PC-3 (cell line): Measurements from ENCODE around the gene TSPAN9. TPM values are rescaled to one million over a fixed set of nuclear protein-coding genes. Genes with fewer than 3 reads are reported as not detected.

Experiments used
- ATAC-seq: fragments of 200-7000 bp; cut with Tn5 transposase; 2 replicates; pipeline ENCODE4 v1.9.1; 2020; ENCODE audit warnings: mild to moderate bottlenecking, moderate library complexity
- BruUV-seq: library from RNA; stranded (reverse); fragments of 400-500 nt; replicated peaks from 2 replicates; lab custom pipeline; 2021; lab: Mats Ljungman, UMichigan
- CTCF ChIA-PET: fragments of 300-600 bp; sonication (Branson Sonifier 250); formaldehyde crosslinking; loops from one replicate; lab custom pipeline; 2022; ENCODE audit warnings: antibody characterized with exemption; lab: Charles Lee
- POLR2A ChIA-PET: fragments of 300-600 bp; sonication (Branson Sonifier 250); formaldehyde crosslinking; loops from one replicate; lab custom pipeline; 2022; ENCODE audit warnings: antibody characterized with exemption; ENCODE audit not compliant: unreplicated experiment; lab: Charles Lee
- DNase-seq: peaks from one replicate; pipeline ENCODE4 v3.0.0-alpha.2; 2015
- H2AFZ ChIP-seq: fragments of 300-600 bp; sonication (generic); 2 replicates; pipeline ENCODE4 v1.6.0; 2016; ENCODE audit warnings: antibody characterized with exemption, low read length
- H3F3A ChIP-seq: fragments of 300-600 bp; sonication (generic); one replicate; pipeline ENCODE4 v1.6.0; 2017; ENCODE audit warnings: antibody characterized with exemption, low read length, control low read depth, mild to moderate bottlenecking; ENCODE audit not compliant: unreplicated experiment
- H3K27ac ChIP-seq: fragments of 300-600 bp; sonication (generic); 2 replicates; pipeline ENCODE4 v1.5.1; 2016; ENCODE audit warnings: mild to moderate bottlenecking, low read length
- H3K27me3 ChIP-seq: fragments of 300-600 bp; sonication (generic); 2 replicates; pipeline ENCODE4 v1.6.1; 2016; ENCODE audit warnings: low read length, mixed read lengths
- H3K36me3 ChIP-seq: fragments of 300-600 bp; sonication (generic); 2 replicates; pipeline ENCODE4 v1.6.1; 2016; ENCODE audit warnings: low read depth, mixed run types, low read length, mixed read lengths
- H3K4me1 ChIP-seq: fragments of 300-600 bp; sonication (generic); 2 replicates; pipeline ENCODE4 v1.5.1; 2016; ENCODE audit warnings: low read length; ENCODE audit not compliant: insufficient read depth
- H3K4me2 ChIP-seq: fragments of 300-600 bp; sonication (generic); 2 replicates; pipeline ENCODE4 v1.6.0; 2016; ENCODE audit warnings: low read length
- H3K4me3 ChIP-seq: fragments of 300-600 bp; sonication (generic); 2 replicates; pipeline ENCODE4 v1.5.1; 2016; ENCODE audit warnings: mild to moderate bottlenecking, low read length, mixed read lengths
- H3K79me2 ChIP-seq: fragments of 300-600 bp; sonication (generic); 2 replicates; pipeline ENCODE4 v1.6.1; 2017; ENCODE audit warnings: low read length, mixed read lengths
- H3K9ac ChIP-seq: fragments of 300-600 bp; sonication (generic); 2 replicates; pipeline ENCODE4 v1.6.0; 2016; ENCODE audit warnings: mild to moderate bottlenecking, low read length
- H3K9me2 ChIP-seq: fragments of 300-600 bp; sonication (generic); replicated peaks from 2 replicates; pipeline ENCODE4 v1.6.1; 2016; ENCODE audit warnings: mixed run types, low read length, mixed read lengths
- H3K9me3 ChIP-seq: fragments of 300-600 bp; sonication (generic); 2 replicates; pipeline ENCODE4 v1.6.1; 2016; ENCODE audit warnings: low read length, mixed read lengths
- H4K20me1 ChIP-seq: fragments of 300-600 bp; sonication (generic); 2 replicates; pipeline ENCODE4 v1.6.1; 2016; ENCODE audit warnings: low read length, mixed read lengths
- EZH2 ChIP-seq: fragments of 300-600 bp; sonication (generic); IDR thresholded peaks from one replicate; pipeline ENCODE4 v1.6.1; 2017; ENCODE audit warnings: antibody characterized with exemption, mild to moderate bottlenecking, low read length; ENCODE audit not compliant: unreplicated experiment
- EZH2phosphoT487 ChIP-seq: fragments of 300-600 bp; sonication (generic); IDR thresholded peaks from 2 replicates; pipeline ENCODE4 v1.6.1; 2018; ENCODE audit warnings: mild to moderate bottlenecking, antibody characterized with exemption, low read length, borderline replicate concordance
- intact Hi-C: fragments of 100-400 bp; cut with micrococcal nuclease; formaldehyde crosslinking; loops from 2 replicates; pipeline ENCODE4 v1.9.0; 2023
- total RNA-seq: library from RNA; depleted of rRNA; stranded (reverse); fragments of >200 nt; gene quantifications from 2 replicates; pipeline ENCODE4 v1.2.3, GENCODE V29; 2014
- TF ChIP-seq, protein P1 (sequence below): fragments of 300-600 bp; sonication (generic); conservative IDR thresholded peaks from 2 replicates; pipeline ENCODE4 v1.5.1; 2017; ENCODE audit warnings: antibody characterized with exemption, low read depth, mild to moderate bottlenecking, low read length

Gene TSPAN9
- total RNA-seq, 1 experiment from 2014 or later: 6.2 TPM

DNA sequence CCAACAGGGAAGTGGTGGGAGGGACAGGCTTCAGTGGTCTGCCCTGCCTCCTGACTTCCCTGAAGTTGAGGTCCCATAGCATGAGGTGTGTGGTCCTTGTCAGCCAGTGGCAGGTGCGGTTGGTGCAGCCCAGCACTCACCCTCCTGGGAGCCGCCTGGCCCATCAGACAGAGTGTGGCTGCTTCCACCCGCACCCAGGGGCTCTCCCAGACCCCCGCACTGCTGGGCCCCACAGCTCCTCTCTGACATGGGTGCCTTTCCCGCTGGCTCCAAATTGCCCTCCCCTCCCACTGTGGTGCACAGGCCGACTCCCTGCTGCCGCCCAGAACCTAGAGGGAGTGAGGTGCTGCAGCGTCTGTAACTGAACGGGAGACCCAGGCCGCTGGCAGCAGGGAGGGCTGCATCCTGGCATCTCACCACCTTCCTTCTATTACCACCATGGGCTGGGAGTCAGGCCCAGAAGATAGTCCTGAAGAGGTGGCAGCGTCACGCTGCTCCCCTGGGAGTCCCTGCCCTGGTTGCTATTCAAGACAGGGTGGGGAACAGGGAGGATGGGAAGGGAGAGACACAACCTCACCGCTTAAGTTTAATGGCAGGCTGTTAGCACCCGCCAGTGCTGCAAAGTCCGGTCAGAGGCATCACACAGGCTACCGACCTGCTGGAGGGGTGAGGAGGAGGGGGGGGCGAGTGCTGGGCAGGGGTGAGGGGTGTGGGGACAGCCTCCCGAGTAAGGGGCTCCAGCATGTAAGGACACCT, 233.3 kb downstream of the TSPAN9 start:
- DNase-seq: peak; percentile 24
- BruUV-seq: no TSS peak
- H3K4me1 ChIP-seq: peaks cover 52% of the 10 kb centered on the region
- H3K9ac ChIP-seq: peak overlapping the region; percentile 27; the same call in 1 of the 2 replicates
- no peaks in the 10 kb centered on the region for H3K79me2 ChIP-seq
- H3F3A ChIP-seq: no peaks in the 10 kb centered on the region
- intact Hi-C loops: no loop called here
- TF ChIP-seq EZH2phosphoT487: no peak
- TF ChIP-seq, protein P1, sequence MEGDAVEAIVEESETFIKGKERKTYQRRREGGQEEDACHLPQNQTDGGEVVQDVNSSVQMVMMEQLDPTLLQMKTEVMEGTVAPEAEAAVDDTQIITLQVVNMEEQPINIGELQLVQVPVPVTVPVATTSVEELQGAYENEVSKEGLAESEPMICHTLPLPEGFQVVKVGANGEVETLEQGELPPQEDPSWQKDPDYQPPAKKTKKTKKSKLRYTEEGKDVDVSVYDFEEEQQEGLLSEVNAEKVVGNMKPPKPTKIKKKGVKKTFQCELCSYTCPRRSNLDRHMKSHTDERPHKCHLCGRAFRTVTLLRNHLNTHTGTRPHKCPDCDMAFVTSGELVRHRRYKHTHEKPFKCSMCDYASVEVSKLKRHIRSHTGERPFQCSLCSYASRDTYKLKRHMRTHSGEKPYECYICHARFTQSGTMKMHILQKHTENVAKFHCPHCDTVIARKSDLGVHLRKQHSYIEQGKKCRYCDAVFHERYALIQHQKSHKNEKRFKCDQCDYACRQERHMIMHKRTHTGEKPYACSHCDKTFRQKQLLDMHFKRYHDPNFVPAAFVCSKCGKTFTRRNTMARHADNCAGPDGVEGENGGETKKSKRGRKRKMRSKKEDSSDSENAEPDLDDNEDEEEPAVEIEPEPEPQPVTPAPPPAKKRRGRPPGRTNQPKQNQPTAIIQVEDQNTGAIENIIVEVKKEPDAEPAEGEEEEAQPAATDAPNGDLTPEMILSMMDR: no peak
- no peak for TF ChIP-seq EZH2
- no peaks in the 10 kb centered on the region for H4K20me1 ChIP-seq
- ChIA-PET POLR2A (no interaction called here), CTCF (interaction anchor here (1.3 kb wide), 1 partner anchor 10 kb away, joined by 9 read pairs; no protein-coding TSS in a partner anchor)
- H3K4me3 ChIP-seq: no peak overlapping the region
- H3K9me3 ChIP-seq: no peaks in the 10 kb centered on the region
- H3K9me2 ChIP-seq: no peaks in the 10 kb centered on the region
- H3K4me2 ChIP-seq: peak overlapping the region; percentile 29
- no peak overlapping the region for H2AFZ ChIP-seq
- peak overlapping the region; percentile 69 for H3K27ac ChIP-seq
- ATAC-seq: peak; percentile 9
- no peaks in the 10 kb centered on the region for H3K27me3 ChIP-seq
- H3K36me3 ChIP-seq: no peaks in the 10 kb centered on the region

DNA sequence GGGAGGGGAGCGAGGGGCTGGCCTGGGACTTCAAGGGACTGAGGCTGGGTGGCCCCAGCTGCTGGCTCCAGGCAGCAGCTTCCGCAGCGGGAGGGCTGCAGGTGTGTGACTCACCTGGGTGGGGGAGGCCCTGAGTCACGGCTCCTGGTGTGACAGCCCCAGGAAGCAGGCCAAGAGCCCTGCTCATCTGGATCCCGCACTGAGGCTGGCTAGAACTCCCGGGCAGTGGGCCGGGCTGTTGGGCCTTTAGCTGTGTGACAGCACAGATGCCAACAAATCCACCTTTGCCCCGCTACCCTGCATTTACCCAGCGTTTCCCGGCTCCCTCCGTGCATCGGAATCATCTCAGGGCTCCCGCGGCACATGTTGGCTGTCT, 233.8 kb downstream of the TSPAN9 start:
- peak; percentile 95 for DNase-seq

More for the DNA sequence above, 233.8 kb downstream of the TSPAN9 start:
- no TSS peak for BruUV-seq
- TF ChIP-seq EZH2 (no peak), EZH2phosphoT487 (no peak)
- TF ChIP-seq, protein P1: no peak
- H3K4me2 ChIP-seq: peak overlapping the region; percentile 76
- H3K9ac ChIP-seq: peak overlapping the region; percentile 62
- intact Hi-C loops: no loop called here
- H3K4me1 ChIP-seq: peaks cover 56% of the 10 kb centered on the region
- H3K9me2 ChIP-seq: no peaks in the 10 kb centered on the region
- CTCF ChIA-PET: interaction anchor here (0.7 to 1.3 kb wide), 2 partner anchors 11 to 211 kb away, joined by 3 to 9 read pairs; no protein-coding TSS in a partner anchor
- POLR2A ChIA-PET: no interaction called here
- no peaks in the 10 kb centered on the region for H4K20me1 ChIP-seq
- no peaks in the 10 kb centered on the region for H3K9me3 ChIP-seq
- peak; percentile 74 for ATAC-seq
- H3K27me3 ChIP-seq: no peaks in the 10 kb centered on the region
- H3K79me2 ChIP-seq: no peaks in the 10 kb centered on the region
- no peak overlapping the region for H3K4me3 ChIP-seq
- no peaks in the 10 kb centered on the region for H3K36me3 ChIP-seq
- H3K27ac ChIP-seq: peak overlapping the region; percentile 92
- H3F3A ChIP-seq: no peaks in the 10 kb centered on the region
- peak overlapping the region; percentile 47; the same call in 1 of the 2 replicates for H2AFZ ChIP-seq
